Urinary bladder (tissue), 4 donors: ENCODE data around the gene RMND5A. TPM values are rescaled to one million over a fixed set of nuclear protein-coding genes. Genes with fewer than 3 reads are reported as not detected.

Source experiments
- DNase-seq: peaks from one replicate; pipeline ENCODE4 v3.0.0-alpha.2; 2015; ENCODE audit errors: extremely low spot score
- H3K27ac ChIP-seq: one replicate; pipeline ENCODE4 v1.5.1; 2013; ENCODE audit warnings: low read depth, mild to moderate bottlenecking, moderate library complexity
- H3K36me3 ChIP-seq: one replicate; pipeline ENCODE4 v1.6.1; 2013; ENCODE audit warnings: mild to moderate bottlenecking, moderate library complexity; ENCODE audit not compliant: insufficient read depth
- H3K4me1 ChIP-seq: one replicate; pipeline ENCODE4 v1.6.1; 2013; ENCODE audit warnings: mild to moderate bottlenecking, moderate library complexity; ENCODE audit not compliant: insufficient read depth
- H3K4me3 ChIP-seq: one replicate; pipeline ENCODE4 v1.5.1; 2013; ENCODE audit warnings: low read depth, low read length
- WGBS: extraction: QIAGEN DNeasy Blood & Tissue Kit; methylation state at CpG from one replicate; pipeline ENCODE4 v1.1.7; 2013; 5-methylcytosine and 5-hydroxymethylcytosine counted together
- polyA plus RNA-seq: library from polyadenylated mRNA; stranded (reverse); fragments of 200-250 nt; gene quantifications from one replicate; pipeline ENCODE4 v1.2.3, GENCODE V29; 2013
- total RNA-seq: library from RNA; depleted of rRNA; stranded (reverse); fragments of >200 nt; gene quantifications from one replicate; pipeline ENCODE4 v1.2.3, GENCODE V29; 2014
- donor health status: healthy with polysubstance abuse.
- donor health status: healthy.

Gene RMND5A
- total and polyA plus RNA-seq, 2 donors: 15.0 to 67.7 TPM

DNA sequence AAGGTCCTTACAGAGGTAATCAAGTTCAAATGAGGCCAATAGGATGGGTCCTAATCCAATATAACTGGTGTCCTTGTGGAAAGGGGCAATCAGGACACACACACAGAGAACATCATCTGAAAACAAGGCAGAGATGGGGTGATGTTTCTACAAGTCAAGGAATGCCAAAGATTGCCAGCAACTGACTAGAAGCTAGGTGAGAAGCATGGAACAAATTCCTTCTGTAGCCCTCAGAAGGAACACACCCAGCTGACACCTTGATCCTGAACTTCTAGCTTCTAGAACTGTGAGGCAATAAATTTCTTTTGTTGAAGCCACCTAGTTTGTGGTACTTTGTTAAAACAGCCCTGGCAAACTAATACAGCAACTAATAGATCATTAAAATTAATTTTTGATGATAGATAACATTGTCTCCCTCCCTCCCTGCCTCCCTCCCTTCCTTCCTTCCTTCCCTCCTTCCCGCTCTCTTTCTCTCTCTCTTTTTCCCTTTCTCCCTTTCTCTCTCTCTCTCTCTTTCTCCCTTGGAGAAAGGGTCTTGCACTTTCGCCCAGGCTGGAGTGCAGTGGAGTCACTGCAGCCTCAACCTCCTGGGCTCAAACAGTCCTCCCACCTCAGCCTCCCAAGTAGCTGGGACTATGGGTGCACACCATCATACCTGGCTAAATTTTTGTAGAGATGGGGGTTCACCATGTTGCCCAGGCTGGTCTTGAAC is 80.9 kb downstream of the RMND5A start:
- 92% methylated on average over 2 of the region's 2 CpGs for WGBS

DNA sequence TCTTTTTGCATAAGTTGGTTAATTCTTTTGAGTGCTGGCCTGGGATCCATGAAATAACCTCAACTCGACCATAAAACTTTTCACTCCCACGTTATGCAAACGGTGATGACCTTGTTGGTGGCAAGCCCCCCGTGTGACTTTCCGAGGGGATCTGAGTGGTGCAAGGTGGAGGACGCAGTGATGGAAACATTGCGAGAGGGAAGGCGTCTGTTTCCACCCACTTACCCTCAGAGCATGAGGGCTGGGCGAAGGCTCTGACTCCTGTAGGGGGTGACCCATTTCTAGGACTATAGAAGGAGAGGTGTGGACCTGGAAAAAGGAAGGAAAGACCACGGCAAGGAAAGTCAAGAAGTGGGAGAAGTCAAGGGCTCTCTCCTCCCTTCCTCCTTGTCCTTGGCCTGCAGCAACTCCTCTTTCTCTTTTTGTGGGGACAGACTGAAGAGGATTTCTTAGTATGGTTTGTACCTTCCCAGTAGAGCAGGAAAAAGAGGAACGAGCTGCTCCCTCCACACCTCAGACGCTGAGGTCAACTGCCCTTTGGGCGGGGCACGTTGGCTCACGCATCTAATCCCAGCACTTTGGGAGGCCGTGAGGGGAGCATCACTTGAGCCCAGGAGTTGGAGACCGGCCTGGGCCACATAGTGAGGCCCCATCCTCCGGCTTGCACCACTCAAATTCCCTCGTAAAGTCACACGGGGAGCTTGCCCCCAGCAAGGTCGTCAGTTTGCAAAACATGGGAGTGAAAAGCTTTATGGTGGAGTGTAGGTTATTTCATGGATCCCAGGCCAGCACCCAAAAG is 86.2 kb downstream of the RMND5A start:
- DNase-seq: no peak
- H3K27ac ChIP-seq: no peak overlapping the region
- no peaks in the 10 kb centered on the region for H3K36me3 ChIP-seq
- no peak overlapping the region for H3K4me3 ChIP-seq
- no peaks in the 10 kb centered on the region for H3K4me1 ChIP-seq
- 84% methylated on average over 21 of the region's 21 CpGs for WGBS

More for the DNA sequence above, 80.9 kb downstream of the RMND5A start:
- no peak overlapping the region for H3K4me3 ChIP-seq
- H3K36me3 ChIP-seq: no peaks in the 10 kb centered on the region
- no peak overlapping the region for H3K27ac ChIP-seq
- no peaks in the 10 kb centered on the region for H3K4me1 ChIP-seq
- DNase-seq: no peak

DNA sequence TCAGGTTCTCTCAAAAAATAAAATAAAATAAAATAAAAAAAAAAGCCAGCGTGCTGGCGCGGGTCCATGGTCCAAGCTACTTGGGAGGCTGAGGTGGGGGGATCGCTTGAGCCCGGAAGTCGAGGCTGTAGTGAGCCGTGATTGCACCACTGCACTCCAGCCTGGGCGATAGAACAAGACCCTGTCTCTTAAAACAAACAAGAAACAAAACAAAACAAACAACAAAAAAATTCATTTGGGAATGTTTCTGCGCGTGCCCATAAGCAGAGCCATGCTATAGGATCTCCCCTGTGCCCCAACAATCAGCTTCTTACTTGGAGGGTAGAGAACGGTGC is 87.0 kb downstream of the RMND5A start:
- no peak overlapping the region for H3K27ac ChIP-seq
- peak overlapping the region; percentile 25 for H3K4me3 ChIP-seq
- WGBS: 42% methylated on average over 11 of the region's 11 CpGs
- DNase-seq: no peak
- no peaks in the 10 kb centered on the region for H3K4me1 ChIP-seq
- no peaks in the 10 kb centered on the region for H3K36me3 ChIP-seq

DNA sequence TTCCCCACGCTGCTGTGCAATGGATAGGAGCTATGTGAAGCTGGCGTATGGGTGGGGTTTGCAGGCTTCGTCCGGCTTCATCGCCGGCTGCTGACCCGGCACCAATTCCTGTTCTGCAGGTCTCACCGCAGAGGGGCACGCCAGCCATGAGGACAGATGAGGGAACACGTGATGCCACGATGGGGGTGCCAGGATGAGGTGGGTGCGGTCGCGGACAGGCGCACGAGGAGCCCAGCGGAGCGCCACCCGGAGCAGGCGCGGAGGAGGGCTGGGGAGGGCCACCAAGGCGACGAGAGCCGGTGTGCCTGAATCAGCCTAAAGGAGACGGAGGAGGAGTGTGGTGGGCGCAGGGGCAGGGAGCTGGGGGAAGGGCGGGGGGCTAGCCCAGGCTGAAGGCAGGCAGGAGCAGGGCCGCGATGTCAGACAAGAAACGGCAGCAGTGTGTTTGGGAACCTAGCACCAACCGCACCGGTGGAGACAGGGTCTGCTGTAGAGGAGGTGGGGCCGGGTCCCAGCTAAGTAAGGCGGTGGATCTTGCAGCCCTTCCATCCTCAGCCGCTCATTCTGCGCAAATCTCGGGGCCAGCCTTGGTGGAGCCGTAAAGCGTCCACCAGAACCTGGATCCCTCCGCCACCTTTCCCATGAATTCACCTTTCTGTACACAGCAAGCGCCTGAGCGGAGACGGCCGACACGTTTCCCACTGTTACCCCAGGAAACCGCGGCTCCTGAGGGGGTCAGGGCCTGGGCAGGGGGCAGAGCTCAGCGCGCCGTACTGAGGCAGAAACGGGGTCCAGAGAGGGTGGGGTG is 87.6 kb downstream of the RMND5A start:
- H3K27ac ChIP-seq: no peak overlapping the region
- H3K36me3 ChIP-seq: no peaks in the 10 kb centered on the region
- WGBS: under 1% methylated on average over 51 of the region's 51 CpGs
- no peaks in the 10 kb centered on the region for H3K4me1 ChIP-seq
- peak overlapping the region; percentile 25 for H3K4me3 ChIP-seq
- DNase-seq: peak; percentile 54

DNA sequence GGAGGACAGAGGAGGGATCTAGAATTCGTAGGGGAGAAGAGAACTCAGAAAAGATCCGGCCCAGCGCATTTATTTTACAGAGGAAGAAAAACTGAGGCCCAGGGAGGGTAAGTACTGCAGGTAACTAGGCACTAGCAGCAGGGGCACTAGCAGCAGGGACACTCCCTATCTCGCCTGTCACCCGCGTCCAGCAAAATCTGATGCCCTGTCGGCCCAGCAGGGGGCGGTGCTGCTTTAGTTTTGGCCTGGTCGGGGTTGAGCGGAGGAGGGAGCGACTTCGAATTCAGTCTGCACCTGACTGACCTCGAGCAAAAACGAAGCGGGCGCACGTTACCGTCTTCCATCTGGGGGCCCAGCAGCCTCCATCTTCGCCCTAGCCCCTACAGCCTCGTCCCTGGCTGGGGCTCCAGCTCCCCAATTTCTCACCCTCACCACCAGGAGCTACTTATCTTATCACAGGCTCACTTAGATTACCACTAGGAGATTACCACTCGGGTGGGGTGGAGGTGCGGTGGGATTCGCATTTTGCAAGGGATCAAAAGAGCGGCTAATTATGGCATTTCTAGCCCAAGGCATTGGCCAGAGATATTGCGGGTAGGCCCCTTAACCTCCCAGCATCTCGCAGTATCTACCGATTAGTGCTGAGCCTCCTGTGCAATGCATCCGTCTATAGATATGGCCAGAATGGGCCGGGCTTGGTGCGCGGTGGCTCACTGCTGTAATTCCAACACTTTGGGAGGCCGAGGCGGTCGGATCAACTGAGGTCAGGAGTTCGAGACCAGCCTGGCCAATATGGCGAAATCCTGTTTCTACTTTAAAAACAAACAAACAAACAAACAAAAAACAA is 88.4 kb downstream of the RMND5A start:
- no peaks in the 10 kb centered on the region for H3K36me3 ChIP-seq
- no peak overlapping the region for H3K27ac ChIP-seq
- WGBS: 10% methylated on average over 36 of the region's 36 CpGs
- peak; percentile 59 for DNase-seq
- peak overlapping the region; percentile 25 for H3K4me3 ChIP-seq
- no peaks in the 10 kb centered on the region for H3K4me1 ChIP-seq

DNA sequence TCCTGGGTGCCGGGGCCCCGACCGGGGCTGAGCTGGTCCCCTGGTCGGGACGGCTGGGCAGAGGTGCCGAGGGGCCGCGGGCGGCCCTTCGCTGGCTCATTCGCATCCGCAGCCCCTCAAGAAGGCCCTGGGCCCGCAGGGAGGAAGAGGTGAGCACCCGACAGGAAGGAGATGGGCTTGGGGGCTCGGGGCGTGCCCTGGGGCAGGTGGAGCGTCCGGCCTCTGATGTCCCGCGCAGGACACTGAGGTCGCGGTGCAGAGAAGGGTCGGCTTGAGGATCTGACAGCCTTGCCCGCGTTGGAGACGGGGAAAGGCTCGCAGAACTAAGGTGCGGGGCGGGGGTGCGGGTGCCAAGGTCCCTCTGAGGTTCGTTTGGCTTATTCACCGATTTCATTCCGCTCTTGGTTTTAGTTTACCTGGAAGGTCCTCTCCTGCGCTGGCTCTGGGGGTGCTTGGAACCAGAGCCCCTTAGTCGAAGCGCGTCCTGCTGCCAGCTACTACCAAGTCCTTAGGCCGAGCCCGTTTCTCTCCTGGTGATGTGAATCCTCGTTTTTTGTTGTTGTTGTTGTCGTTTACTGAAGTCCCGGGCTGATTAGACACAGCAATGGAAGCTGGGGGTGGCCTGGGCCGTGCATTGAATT is 89.5 kb downstream of the RMND5A start:
- H3K4me3 ChIP-seq: no peak overlapping the region
- DNase-seq: no peak
- 23% methylated on average over 43 of the region's 43 CpGs for WGBS

DNA sequence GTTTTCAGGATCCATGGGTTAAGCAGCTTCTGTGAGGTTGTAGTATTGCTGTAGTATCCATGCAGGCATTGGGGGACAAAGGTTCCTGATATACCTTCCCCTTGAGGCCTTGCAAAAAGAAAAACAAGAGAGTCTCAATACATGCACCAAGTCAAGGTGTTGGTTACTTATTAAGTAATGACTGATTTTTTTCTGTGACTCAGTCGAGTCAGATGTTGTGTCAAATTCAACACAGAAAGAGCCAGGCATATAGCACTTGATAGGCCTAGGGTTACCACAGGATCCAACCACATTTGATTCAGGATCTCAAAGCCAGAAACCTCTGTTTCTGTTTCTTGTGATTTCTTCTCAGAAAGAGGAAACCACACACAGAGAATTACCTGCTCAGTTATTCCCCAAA is 95.5 kb downstream of the RMND5A start:
- Histone ChIP-seq H3K4me3 (no peak overlapping the region), H3K36me3 (no peaks in the 10 kb centered on the region), H3K4me1 (no peaks in the 10 kb centered on the region), H3K27ac (no peak overlapping the region)
- WGBS: 84% methylated on average over 1 of the region's 1 CpG
- no peak for DNase-seq

More for the DNA sequence above, 89.5 kb downstream of the RMND5A start:
- H3K27ac ChIP-seq: no peak overlapping the region
- H3K4me1 ChIP-seq: no peaks in the 10 kb centered on the region
- H3K36me3 ChIP-seq: no peaks in the 10 kb centered on the region

DNA sequence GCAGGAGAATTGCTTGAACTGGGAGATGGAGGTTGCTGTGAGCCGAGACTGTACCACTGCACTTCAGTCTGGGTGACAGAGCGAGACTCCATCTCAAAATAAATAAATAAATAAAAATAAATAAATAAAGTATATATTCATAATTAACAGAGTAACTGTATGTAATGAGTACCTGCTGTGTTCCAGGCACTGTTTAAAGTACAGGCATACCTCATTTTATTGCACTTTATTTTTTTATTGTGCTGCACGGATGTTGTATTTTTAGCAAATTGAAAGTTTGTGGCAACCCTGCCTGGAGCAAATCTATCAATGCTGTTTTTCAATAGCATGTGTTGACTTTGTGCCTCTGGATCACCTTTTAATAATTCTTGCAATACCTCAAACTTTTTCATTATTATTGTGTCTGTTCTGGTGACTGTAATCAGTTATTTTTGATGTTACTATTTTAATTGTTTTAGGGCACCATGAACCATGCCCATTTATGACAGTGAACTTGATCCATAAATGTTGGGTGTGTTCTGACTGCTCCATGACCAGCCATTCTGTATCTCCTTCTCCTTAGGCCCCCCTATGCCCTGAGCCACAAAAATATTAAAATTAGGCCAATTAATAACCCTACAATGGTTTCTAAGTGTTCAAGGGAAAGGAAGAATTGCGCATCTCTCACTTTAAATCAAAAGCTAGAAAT is 98.2 kb downstream of the RMND5A start:
- DNase-seq: no peak
- Histone ChIP-seq H3K4me1 (no peaks in the 10 kb centered on the region), H3K4me3 (no peak overlapping the region), H3K36me3 (no peaks in the 10 kb centered on the region), H3K27ac (no peak overlapping the region)
- WGBS: 90% methylated on average over 4 of the region's 4 CpGs

DNA sequence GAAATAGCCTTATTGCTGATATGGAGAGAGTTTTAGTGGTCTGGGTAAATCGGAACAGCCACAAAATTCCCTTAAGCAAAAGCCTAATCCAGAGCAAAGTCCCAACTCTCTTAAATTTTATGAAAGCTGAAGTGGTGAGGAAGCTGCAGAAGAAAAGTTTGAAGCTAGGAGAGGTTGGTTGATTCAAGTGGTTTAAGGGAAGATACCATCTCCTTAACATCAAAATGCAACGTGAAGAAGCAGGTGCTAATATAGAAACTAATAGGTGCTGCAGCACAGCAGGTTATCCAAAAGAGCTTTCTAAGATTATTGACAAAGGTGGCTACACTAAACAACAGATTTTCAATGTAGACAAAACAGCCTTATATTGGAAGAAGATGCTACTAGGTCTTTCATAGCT is 98.9 kb downstream of the RMND5A start:
- WGBS: 92% methylated on average over 2 of the region's 2 CpGs

DNA sequence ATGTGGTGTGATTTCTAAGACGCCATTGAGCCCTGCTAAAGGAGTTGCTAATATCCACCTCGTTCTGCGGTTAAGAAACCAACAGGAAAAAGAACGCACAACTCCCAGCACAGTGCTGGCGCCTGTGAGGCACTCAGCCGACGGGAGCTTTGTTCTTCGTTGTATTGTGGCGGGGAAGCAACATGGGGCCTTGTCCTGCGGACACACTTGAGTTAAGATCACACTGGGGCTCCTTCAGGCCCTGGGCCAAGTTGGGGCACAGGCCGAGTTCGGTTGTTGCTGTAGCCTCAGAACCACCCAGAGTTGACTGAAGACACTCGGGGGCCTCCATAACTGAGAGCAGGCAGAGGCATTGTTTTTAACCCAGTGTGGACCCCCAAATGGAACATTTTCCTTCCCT is 101.2 kb downstream of the RMND5A start:
- WGBS: 90% methylated on average over 13 of the region's 13 CpGs
- no peak for DNase-seq
- Histone ChIP-seq H3K36me3 (no peaks in the 10 kb centered on the region), H3K4me3 (no peak overlapping the region), H3K4me1 (no peaks in the 10 kb centered on the region), H3K27ac (no peak overlapping the region)

More for the DNA sequence above, 98.9 kb downstream of the RMND5A start:
- Histone ChIP-seq H3K36me3 (no peaks in the 10 kb centered on the region), H3K4me3 (no peak overlapping the region), H3K4me1 (no peaks in the 10 kb centered on the region), H3K27ac (no peak overlapping the region)
- DNase-seq: no peak

DNA sequence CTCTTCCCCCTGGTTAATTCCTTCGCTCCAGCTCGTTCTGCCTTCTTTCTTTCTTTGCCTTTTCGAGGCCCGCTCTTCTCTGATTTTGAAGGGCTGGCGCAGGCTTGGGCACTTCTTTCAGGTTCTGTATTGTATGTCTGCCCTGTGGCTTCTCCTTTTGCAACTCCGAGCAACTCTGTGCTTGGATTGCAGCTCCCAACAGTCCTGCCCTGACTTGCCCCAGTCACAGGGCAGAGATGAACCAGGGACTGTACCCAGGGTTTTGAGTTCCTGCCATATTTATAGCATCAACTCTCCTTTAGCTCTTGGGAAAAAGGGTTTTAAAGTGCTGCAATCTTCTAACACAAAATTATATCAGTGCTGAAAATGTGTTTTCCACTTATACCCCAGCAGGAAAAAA is 101.8 kb downstream of the RMND5A start:
- no peak for DNase-seq
- Histone ChIP-seq H3K27ac (no peak overlapping the region), H3K36me3 (no peaks in the 10 kb centered on the region), H3K4me1 (no peaks in the 10 kb centered on the region), H3K4me3 (no peak overlapping the region)
- 87% methylated on average over 6 of the region's 6 CpGs for WGBS

DNA sequence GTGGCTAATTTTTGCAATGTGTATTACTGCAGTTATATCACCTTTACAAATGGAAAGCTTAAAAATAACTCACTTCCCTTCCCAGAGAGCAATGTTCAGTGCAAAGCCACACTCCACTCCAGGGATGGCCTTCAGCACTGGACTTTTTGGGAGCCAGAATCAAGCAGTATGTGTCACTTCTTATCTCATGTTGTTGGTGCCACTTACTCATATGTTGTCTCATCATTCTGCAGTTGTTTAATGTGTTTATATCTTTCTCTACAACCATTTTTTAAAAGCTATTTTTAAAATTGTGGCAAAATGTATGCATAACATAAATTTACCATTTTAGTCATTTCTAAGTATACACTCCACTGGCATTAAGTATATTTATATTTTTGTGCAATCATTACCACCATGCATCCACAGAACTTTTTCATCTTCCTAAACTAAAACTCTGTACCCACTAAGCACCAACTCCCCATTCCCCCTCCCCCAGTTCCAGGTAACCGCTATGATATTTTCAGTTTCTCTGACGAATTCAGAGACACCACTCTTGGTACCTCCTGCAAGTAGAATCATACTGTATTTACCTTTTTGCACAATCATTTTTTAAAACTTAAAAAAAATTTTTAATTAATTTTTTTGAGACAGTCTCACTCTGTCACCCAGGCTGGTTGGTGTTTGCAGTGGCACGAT is 102.7 kb downstream of the RMND5A start:
- Histone ChIP-seq H3K4me1 (no peaks in the 10 kb centered on the region), H3K4me3 (no peak overlapping the region), H3K36me3 (no peaks in the 10 kb centered on the region), H3K27ac (no peak overlapping the region)
- no peak for DNase-seq
- WGBS: 95% methylated on average over 3 of the region's 3 CpGs
